Measurements from ENCODE around the gene ZNF512B.

Gene ZNF512B

GRCh38 chr20:63945921-63946920, 23.5 kb downstream of the ZNF512B start:
- no peak for FAIRE-seq

- FAIRE-seq: no peak
Measured at GRCh38 chr20:63945031-63945658, 24.6 kb downstream of the ZNF512B start.

DNA sequence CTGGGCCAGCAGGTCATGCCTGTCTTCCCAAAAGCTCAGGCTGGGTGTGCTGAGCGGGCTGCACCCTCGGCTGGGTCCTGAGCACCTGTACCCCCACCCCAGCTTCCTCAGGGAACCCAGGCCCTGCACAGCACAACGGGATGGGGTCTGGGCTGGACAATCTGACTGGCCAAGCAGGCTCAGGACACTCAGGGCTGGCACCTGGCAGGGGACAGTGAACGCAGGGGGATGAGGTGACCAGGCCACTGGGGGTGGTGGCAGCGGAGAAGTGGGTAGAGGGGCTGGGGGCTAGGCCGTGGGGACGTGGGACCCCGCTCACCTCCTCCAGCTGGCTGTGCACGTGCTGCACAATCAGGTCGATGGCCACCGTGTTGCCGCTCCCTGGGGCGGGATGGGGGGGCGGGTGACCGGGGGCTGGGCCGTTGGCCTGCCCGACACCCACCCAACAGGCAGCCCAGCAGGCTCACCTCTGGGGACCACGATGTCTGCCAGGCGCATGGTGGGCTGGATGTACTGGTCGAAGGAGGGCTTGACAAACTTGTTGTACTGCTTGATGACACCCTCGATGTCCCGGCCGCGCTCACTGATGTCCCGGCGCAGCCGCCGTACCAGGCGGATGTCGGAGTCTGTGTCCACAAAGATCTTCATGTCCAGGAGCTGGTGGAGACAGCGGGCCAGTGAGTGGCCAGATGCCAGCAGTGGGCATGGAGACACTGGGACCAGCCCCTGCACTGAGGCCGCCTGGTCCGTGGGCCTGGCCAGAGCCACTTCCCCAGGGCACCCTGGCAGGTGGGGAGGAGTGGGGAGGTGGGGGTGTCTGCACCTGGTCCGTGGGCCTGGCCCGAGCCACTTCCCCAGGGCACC, 25.4 kb downstream of the ZNF512B start:
- no peak for FAIRE-seq

DNA sequence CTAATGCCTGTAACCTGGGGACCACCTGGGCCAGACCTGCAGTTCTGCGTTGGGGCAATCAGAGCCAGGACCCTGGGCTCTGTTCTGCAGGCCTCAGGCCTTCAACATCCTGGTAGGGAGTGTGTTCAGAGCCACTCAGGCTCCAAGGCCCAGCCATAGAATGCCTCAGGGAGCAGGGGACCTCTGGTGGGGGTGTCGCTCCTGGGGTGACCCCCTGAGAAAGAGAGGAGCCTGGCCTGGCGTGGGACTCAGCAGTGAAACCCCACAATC, 26.0 kb downstream of the ZNF512B start:
- FAIRE-seq: no peak

DNA sequence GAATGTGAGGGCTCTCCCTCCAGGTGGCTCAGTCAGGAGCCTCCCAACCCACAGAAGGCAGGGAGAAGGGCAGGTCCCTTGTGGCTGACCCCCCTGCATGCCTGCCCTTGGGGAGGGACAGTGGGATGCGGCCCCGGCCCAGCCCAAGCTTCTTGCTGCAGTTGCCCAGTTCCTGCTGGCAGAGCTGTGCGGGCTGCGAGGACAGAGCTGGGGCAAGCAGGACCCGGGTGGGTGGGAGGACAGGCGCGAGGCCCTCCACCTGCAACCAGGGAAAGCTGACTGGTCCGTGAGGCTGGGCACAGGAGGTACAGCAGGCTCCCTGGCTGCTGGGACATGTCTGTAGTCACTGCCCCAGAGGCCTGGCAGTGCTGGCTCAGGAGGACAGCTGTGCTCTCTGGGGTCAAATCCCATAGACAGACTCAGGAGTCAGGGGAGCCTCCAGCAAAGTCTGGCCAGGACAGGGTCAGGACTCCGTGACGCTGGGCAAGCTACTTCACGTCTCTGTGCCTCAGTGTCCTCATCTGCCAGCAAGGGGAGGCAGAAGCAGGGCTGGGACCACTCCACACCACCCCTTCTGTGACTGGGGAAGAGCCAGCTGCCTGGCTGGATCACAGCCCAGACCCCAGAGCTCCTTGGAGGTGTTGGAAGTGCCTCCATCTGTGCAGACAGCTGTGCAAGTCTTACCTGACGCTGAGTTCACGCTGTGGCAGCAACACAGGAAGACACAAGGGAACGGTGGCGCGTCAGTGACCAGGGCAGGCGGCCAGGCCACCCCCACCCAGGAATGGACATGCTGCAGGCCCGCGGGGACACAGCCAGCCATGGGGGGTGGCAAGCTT, 26.5 kb downstream of the ZNF512B start:
- FAIRE-seq: no peak

GRCh38 chr20:63942250-63942951, 27.3 kb downstream of the ZNF512B start:
- no peak for FAIRE-seq

DNA sequence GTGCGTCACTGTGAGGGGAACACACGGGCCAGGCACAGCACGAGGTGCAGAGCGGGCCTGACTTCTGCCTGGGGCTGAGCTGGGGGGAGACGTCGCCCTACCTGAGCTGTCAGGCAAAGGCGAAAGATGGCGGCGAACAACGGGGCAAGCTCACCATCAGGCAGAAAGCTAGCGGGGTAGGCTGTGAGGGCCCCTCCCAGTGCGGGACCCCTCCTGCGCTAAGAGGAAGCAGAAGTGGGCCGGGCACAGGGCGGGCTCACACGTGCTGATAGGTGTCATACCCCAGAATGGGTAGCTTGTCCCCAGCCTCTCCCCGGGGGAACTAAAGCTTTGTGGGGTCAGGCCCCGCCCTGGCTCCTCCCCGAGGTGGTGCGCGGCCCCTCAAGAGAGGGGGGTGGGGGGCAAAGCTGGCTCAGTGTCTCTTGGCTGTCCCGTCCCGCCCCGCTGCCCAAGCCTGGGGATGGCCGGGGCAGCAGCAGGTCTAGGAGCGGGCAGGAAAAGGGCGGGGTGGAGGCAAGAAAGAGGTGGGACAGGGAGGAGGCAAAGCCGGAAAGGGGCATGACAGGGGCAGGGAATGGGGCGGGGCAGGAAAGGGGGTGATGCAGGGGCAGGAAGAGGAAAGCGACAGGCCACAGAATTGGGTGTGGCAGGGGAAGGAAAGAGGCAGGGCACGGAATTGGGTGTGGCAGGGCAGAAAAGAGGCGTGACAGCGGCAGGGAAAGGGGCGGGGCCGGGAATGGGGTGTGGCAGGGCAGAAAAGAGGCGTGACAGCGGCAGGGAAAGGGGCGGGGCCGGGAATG, 28.2 kb downstream of the ZNF512B start:
- FAIRE-seq: no peak

DNA sequence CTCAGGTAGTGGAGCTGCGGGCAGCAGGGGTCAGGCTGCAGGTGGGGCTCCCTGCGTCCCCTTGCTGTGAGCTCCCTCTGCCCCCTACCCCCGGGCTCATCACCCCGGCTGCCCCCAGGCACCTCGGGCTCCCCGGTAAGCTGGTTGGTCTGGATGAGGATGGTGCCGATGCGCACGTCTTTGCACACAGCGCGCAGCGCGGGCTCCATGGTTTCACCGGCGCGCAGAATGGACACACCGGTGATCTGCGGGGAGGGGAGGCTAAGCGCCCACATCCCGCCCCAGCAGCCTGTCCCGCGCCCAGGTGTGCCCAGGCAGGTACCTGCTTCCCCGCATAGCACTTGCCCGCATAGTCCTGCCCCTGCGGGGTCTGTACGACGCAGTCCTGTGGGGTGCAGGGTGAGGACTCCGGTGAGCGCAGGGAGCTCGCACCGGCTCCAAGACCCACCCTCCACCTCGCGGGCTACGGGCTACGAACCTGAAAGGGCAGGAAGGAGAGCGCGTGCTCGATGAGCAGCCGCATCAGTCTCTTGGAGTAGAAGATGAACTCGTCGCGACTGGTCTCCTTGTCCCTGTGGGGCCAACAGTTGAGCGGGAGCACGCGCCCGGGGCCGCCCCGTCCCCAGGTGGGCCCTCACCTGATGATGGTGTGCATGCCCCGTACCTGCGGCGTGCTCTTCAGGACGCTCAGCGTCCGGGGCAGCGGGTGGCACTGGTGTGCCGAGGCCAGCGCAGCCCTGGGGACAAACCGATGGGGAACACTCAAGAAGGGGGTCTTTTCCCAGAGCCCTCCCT, 29.1 kb downstream of the ZNF512B start:
- no peak for FAIRE-seq

DNA sequence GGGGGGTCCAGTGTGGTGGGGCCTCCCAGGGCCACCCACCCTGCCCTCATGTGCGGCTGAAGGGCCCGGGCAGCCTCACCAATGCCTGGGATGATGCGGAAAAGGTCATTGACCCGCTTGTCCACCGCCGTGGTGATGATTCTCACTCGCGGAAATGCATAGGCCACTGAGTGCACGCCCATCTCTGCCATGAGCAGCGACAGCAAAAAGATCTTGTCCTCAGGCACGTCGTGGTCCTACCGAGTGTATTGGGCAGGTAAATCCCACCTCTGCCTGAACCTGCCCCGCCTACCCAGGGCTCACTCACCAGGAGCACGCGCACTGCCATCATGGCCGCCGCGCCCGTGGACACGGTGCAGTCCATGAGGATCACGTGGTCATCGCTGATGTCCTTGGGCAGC, 29.7 kb downstream of the ZNF512B start:
- FAIRE-seq: no peak

GRCh38 chr20:63939061-63939935, 30.4 kb downstream of the ZNF512B start:
- no peak for FAIRE-seq

DNA sequence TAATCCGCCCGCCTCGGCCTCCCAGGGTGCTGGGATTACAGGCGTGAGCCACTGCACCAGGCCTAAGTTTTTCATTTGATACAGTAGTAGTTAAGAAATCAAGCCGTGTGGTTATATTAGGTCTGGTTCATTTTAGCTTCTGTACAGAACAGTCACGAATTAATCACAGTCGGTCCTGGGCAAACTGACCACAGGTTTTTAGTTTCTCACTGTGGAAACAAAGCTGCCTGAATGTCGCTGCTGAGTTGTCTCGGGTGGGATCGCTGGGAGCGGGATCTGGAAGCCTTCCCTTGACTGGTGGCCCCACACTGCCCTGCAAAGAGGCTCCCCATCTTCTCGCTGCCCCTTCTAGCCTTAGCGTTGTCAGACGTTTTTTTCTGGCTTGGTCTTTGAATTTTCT, 32.1 kb downstream of the ZNF512B start:
- FAIRE-seq: no peak

DNA sequence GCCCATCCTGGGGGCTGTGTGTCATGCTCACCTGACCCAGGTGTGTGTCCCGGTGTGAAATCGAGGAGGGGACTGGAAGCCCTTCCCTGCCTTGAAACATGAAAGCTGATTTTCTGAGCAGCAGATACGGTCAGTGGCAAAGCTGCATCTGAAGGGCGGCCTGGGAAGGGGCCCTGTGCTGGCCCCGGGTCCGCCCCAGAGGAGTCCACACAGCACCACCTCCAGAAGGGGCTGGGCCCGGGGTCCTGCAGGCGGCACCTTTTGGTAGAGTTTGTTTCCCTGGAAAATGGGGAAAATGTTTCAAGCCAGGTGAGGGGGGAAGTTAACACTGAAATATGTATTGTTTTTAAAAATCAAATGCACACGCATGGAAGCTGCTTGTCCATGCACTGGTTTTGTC, 34.3 kb downstream of the ZNF512B start:
- no peak for FAIRE-seq

DNA sequence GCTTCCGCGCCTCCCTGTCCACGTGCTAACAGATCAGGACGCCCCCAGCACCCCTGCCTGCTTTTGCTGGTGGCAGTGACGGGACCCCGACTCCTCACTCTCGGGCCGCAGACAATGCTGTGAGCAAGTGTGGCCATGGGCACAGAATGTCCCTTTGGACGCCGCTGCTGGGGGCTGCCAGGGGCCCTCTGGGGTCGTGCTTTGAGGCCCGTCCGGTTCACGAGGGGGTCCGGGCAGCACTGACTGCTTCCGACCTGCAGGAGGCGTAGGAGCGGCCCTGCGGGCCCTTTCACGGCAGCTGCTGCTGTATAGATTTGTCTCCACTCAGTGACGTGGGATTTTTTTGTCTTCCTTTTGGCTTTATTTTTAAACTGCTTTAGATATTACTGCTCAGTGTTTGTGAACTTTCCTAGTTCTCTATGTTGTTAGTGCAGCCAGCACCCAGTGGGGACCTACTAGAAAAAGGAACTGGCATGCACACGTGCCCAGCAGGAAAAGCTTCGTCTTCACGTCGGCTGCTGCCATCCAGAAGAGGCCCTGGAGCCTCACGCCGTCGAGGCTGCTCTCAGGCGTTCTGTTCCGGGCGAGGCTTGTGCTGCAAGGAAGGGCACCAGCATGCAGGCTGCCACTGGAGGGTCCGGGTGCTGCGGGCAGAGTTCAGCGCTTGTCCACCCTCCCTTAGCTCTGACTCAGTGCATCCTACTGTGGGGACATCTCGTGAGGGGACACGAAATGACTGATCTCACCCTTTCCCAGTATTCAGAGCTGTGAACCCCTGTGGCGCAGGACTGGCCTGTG, 35.3 kb downstream of the ZNF512B start:
- FAIRE-seq: no peak

DNA sequence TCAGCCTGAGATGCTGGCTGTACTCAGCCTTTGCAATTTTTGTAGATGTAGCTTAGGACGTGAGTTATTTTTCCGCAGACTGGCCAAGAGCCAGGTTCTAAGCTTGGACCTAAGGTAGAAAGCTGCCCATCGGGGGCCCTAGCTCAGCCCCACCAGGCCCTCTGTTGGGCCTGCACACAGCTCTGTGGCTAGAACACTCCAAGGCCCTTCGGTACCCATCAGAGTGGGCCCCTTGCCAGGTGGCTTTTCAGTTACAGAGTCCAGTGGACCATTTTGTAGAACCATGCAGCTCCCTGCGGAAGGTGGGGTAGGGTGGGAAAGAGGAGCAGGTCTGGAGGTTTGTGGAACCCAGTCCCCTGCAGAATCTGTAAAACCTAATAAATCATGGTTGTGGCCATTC, 36.1 kb downstream of the ZNF512B start:
- FAIRE-seq: no peak

DNA sequence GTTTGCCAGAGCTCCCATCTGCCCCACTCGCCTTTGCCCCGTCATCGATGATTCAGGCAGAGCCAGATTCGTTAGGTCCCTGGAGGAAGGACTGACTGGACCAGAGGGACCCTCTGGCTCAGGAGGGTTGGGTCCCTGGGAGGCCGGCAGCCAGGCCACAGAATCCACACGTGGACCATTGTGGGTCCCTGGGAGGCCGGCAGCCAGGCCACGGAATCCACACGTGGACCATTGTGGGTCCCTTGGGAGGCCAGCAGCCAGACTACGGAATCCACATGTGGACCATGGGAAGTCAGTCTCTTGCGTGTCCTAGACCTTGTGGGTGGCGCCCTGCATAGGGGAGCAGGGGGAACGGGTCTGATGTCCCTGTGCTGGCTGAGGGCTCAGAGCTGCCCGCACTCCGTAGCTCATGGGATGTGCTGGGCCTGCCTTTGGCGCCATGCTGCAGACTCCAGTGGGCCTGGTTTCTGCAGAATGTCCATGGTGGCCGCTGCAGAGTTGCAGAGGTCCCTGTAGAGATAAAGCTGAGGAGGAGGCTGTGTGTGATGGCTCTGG, 37.0 kb downstream of the ZNF512B start:
- no peak for FAIRE-seq

GRCh38 chr20:63931735-63932134, 38.0 kb downstream of the ZNF512B start:
- no peak for FAIRE-seq

GRCh38 chr20:63930971-63931553, 38.7 kb downstream of the ZNF512B start:
- no peak for FAIRE-seq
